ENCODE data around the gene TRIAP1.

TRIAP1 gene

GRCh38 chr12:120475643-120476042, 29.5 kb upstream of the TRIAP1 start:
- no peak for TF ChIP-seq CTCF (IDR thresholded peaks at IDR 0.05; ENCODE audit: control insufficient read depth, insufficient read depth, low read depth, low read length, missing control alignments)
- no peak overlapping the region for H3K4me3 ChIP-seq (ENCODE audit: control insufficient read depth, low read depth, low read length)
- no peak for DNase-seq (ENCODE audit: low read depth)

- no peak overlapping the region for H3K4me3 ChIP-seq (ENCODE audit: control insufficient read depth, low read depth, low read length)
- TF ChIP-seq CTCF (IDR thresholded peaks at IDR 0.05; ENCODE audit: control insufficient read depth, insufficient read depth, low read depth, low read length, missing control alignments) = no peak
- DNase-seq (ENCODE audit: low read depth) = no peak
These were observed 28.4 kb upstream of the TRIAP1 start for GRCh38 chr12:120474616-120474960.

GRCh38 chr12:120473807-120474615, 27.8 kb upstream of the TRIAP1 start:
- DNase-seq (ENCODE audit: low read depth) = no peak

GRCh38 chr12:120472521-120472920, 26.3 kb upstream of the TRIAP1 start:
- no peak for DNase-seq (ENCODE audit: low read depth)
- TF ChIP-seq CTCF (IDR thresholded peaks at IDR 0.05; ENCODE audit: control insufficient read depth, insufficient read depth, low read depth, low read length, missing control alignments) = no peak
- H3K4me3 ChIP-seq (ENCODE audit: control insufficient read depth, low read depth, low read length) = no peak overlapping the region

More at GRCh38 chr12:120473807-120474615, 27.8 kb upstream of the TRIAP1 start:
- no peak for TF ChIP-seq CTCF (IDR thresholded peaks at IDR 0.05; ENCODE audit: control insufficient read depth, insufficient read depth, low read depth, low read length, missing control alignments)
- no peak overlapping the region for H3K4me3 ChIP-seq (ENCODE audit: control insufficient read depth, low read depth, low read length)

- no peak for TF ChIP-seq CTCF (IDR thresholded peaks at IDR 0.05; ENCODE audit: control insufficient read depth, insufficient read depth, low read depth, low read length, missing control alignments)
- H3K4me3 ChIP-seq (ENCODE audit: control insufficient read depth, low read depth, low read length) = peak overlapping the region; percentile 75
- no peak for DNase-seq (ENCODE audit: low read depth)
These were observed 24.1 kb upstream of the TRIAP1 start for GRCh38 chr12:120470150-120470784.

- DNase-seq (ENCODE audit: low read depth) = peak; percentile 86
- TF ChIP-seq CTCF (IDR thresholded peaks at IDR 0.05; ENCODE audit: control insufficient read depth, insufficient read depth, low read depth, low read length, missing control alignments) = peak; percentile 88
- peak within 1 kb of the TSS; percentile 75 for H3K4me3 ChIP-seq (ENCODE audit: control insufficient read depth, low read depth, low read length)
These were observed 23.4 kb upstream of the TRIAP1 start, which contains the start of gene SRSF9 for GRCh38 chr12:120469450-120470149. SRSF9 (minus strand) TSS chr12:120469748; CDS start chr12:120469609, 139 bp downstream.
